Breast epithelium (tissue), 4 donors: ENCODE data around the gene UGT1A9. TPM values are rescaled to one million over a fixed set of nuclear protein-coding genes. Genes with fewer than 3 reads are reported as not detected.

Experiments
- DNase-seq, 2 donors: peaks; one replicate each; pipeline ENCODE4 v3.0.0-alpha.2; 2019; ENCODE audit warnings: low spot score in 2 of 2
- H3K27ac ChIP-seq, 2 donors: fragments of 200-600 bp; sonication (generic) in 1 of 2; one replicate each; pipeline ENCODE4 v1.5.1; 2016 to 2019; ENCODE audit warnings: mild to moderate bottlenecking in 1 of 2
- H3K27me3 ChIP-seq, 2 donors: fragments of 200-600 bp; sonication (generic) in 1 of 2; one replicate each; pipeline versions ENCODE4 v1.5.1 to v1.6.0; 2017 to 2019; ENCODE audit warnings: control low read depth in 1 of 2, mild to moderate bottlenecking in 1 of 2
- H3K36me3 ChIP-seq: fragments of 200-600 bp; one replicate; pipeline ENCODE4 v1.5.1; 2019
- H3K4me1 ChIP-seq, 2 donors: fragments of 200-600 bp; sonication (generic); one replicate each; pipeline ENCODE4 v1.5.1; 2016 to 2019; ENCODE audit warnings: control low read depth in 1 of 2
- H3K4me3 ChIP-seq, 3 donors: fragments of 200-600 bp; sonication (generic); 1 replicate in 2 of 3; 2 replicates in 1 of 3; pipeline ENCODE4 v1.5.1; 2016 to 2019; ENCODE audit warnings: mild to moderate bottlenecking in 3 of 3, moderate library complexity in 2 of 3
- H3K9me3 ChIP-seq, 2 donors: fragments of 200-600 bp; sonication (generic) in 1 of 2; one replicate each; pipeline ENCODE4 v1.5.1; 2016 to 2019; ENCODE audit warnings: control low read depth in 1 of 2
- CTCF ChIP-seq, 3 donors: fragments of 450-650 bp; IDR thresholded peaks; one replicate each; pipeline ENCODE4 v1.5.1; 2016 to 2017; ENCODE audit warnings: antibody characterized with exemption in 3 of 3, mild to moderate bottlenecking in 3 of 3, moderate library complexity in 3 of 3
- POLR2A ChIP-seq: fragments of 450-650 bp; IDR thresholded peaks from one replicate; pipeline ENCODE4 v1.6.1; 2016; ENCODE audit warnings: antibody characterized with exemption, mild to moderate bottlenecking, moderate library complexity
- POLR2AphosphoS5 ChIP-seq, 3 donors: sonication (generic); formaldehyde crosslinking; IDR thresholded peaks; one replicate each; pipeline ENCODE4 v1.6.1; 2017; ENCODE audit warnings: antibody characterized with exemption in 3 of 3
- intact Hi-C: fragments of 100-400 bp; cut with DNase I; formaldehyde crosslinking; loops from one replicate; pipeline ENCODE4 v1.15.1; 2023; ENCODE audit warnings: low total_unique reads
- total RNA-seq, 3 donors: library from RNA; depleted of rRNA; stranded (reverse); fragments of >200 nt; gene quantifications; one replicate each; pipeline ENCODE4 v1.1.0, GENCODE V29; 2016

The UGT1A9 gene
- total RNA-seq, 3 donors from 2014 or later, result not detected

GRCh38 chr2:233813236-233814055 lies 141.7 kb downstream of the UGT1A9 start:
- H3K4me3 ChIP-seq, result no peak overlapping the region
- intact Hi-C loops, result no loop called here
- DNase-seq, result no peak

DNA sequence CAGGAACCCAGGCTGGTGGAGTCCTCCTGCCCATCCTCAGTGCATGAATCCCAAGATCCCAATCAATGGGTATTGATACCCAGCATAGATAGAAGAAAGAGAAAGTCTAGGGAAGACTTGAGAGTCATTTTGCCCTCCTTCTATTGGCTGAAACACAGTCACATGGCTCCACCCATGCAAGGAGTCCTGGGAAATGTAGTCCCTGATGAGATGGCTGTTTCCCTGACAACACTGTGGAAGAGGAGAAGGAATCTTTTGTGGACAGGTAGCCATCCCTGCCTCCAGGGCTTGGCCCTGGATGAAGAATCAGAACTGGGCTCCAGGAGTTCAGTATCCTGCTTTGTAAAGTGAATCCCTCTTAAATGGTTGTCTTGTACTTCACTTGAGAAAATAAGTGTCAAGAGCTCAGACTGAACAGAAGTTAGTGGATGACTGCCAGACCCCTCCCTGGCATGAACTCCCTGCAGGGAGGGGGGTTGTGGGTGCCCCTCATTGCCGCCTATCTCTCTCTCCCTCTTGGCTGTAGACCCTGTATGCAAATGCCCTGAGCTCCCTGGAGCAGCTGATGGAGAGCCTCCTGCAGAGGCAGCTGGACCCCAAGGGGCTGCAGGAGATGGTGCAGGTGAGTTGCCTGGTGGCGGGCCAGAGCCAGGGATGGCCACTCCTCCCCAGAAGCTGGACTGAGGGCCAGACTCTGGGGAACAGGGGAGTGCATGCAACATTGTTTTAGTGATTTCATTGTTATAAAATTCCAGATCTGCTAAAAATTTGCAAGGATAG lies 142.5 kb downstream of the UGT1A9 start:
- intact Hi-C loops, result no loop called here
- H3K4me3 ChIP-seq, result no peak overlapping the region
- H3K9me3 ChIP-seq, result no peaks in the 10 kb centered on the region
- H3K36me3 ChIP-seq, result no peaks in the 10 kb centered on the region
- no peaks in the 10 kb centered on the region for H3K4me1 ChIP-seq
- H3K27me3 ChIP-seq, result no peaks in the 10 kb centered on the region
- no peak overlapping the region for H3K27ac ChIP-seq
- DNase-seq, result peak in 1 of 2 donors; percentile 15
- TF ChIP-seq CTCF (IDR thresholded peaks at IDR 0.05) (no peak), POLR2A (no peak), POLR2AphosphoS5 (IDR thresholded peaks at IDR 0.05) (no peak)

More at GRCh38 chr2:233813236-233814055, 141.7 kb downstream of the UGT1A9 start:
- Histone ChIP-seq H3K27ac (no peak overlapping the region), H3K36me3 (no peaks in the 10 kb centered on the region), H3K4me1 (no peaks in the 10 kb centered on the region), H3K9me3 (no peaks in the 10 kb centered on the region), H3K27me3 (no peaks in the 10 kb centered on the region)
- TF ChIP-seq CTCF (IDR thresholded peaks at IDR 0.05) (no peak), POLR2A (no peak), POLR2AphosphoS5 (IDR thresholded peaks at IDR 0.05) (no peak)

GRCh38 chr2:233815861-233816260 lies 144.2 kb downstream of the UGT1A9 start:
- Histone ChIP-seq H3K9me3 (no peaks in the 10 kb centered on the region), H3K27ac (no peak overlapping the region), H3K27me3 (no peaks in the 10 kb centered on the region), H3K4me1 (no peaks in the 10 kb centered on the region), H3K36me3 (no peaks in the 10 kb centered on the region), H3K4me3 (no peak overlapping the region)
- no peak for DNase-seq
- no peak for TF ChIP-seq POLR2AphosphoS5 (IDR thresholded peaks at IDR 0.05)
- TF ChIP-seq POLR2A, result no peak
- no peak for TF ChIP-seq CTCF (IDR thresholded peaks at IDR 0.05)
- intact Hi-C loops, result loop anchor here (5.0 kb wide), 1 partner anchor 66 kb away; no protein-coding TSS in a partner anchor

- no peaks in the 10 kb centered on the region for H3K4me1 ChIP-seq
- H3K9me3 ChIP-seq, result no peaks in the 10 kb centered on the region
- peak in 1 of 2 donors; percentile 12 for DNase-seq
- TF ChIP-seq POLR2AphosphoS5 (IDR thresholded peaks at IDR 0.05) (no peak), CTCF (IDR thresholded peaks at IDR 0.05) (no peak), POLR2A (no peak)
- H3K27me3 ChIP-seq, result no peaks in the 10 kb centered on the region
- H3K27ac ChIP-seq, result no peak overlapping the region
- H3K36me3 ChIP-seq, result no peaks in the 10 kb centered on the region
- intact Hi-C loops, result loop anchor here (5.0 kb wide), 1 partner anchor 66 kb away; no protein-coding TSS in a partner anchor
- H3K4me3 ChIP-seq, result no peak overlapping the region
These were observed 144.6 kb downstream of the UGT1A9 start for GRCh38 chr2:233816334-233816733.

DNA sequence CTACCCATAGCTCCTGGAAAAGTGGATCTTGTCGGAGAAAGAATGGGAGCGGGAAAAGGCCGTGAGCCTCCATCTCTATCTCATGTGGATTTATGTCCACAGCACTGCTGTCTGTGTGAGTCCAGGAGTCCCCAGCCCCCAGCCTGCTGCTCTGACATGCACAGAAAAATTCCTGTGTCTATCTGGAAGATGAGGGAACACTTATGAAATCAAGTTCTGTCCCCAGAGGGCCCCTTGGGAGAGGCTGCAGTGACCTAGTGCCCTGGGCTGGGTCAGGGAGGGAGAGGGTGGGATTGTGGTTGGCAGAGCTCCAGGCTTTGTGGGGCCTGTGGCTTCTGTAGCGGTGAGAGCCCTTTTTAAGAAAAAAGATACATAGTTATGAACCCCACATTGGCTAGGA lies 145.1 kb downstream of the UGT1A9 start:
- Histone ChIP-seq H3K9me3 (no peaks in the 10 kb centered on the region), H3K4me3 (no peak overlapping the region), H3K27me3 (no peaks in the 10 kb centered on the region), H3K27ac (no peak overlapping the region), H3K4me1 (no peaks in the 10 kb centered on the region), H3K36me3 (no peaks in the 10 kb centered on the region)
- intact Hi-C loops, result loop anchor here (5.0 kb wide), 1 partner anchor 66 kb away; no protein-coding TSS in a partner anchor
- no peak for DNase-seq
- no peak for TF ChIP-seq POLR2AphosphoS5 (IDR thresholded peaks at IDR 0.05)
- TF ChIP-seq CTCF (IDR thresholded peaks at IDR 0.05), result no peak
- TF ChIP-seq POLR2A, result no peak
